CD4-positive, alpha-beta T cell treated with Interleukin-17A for 1 hour (primary cell): ENCODE data around the gene SLC37A3.

Experiments used
- DNase-seq: peaks from one replicate; pipeline ENCODE4 v3.0.0-alpha.2; 2020

The SLC37A3 gene

GRCh38 chr7:140308060-140308459 is 90.3 kb downstream of the SLC37A3 start:
- no peak for DNase-seq

- peak; percentile 74 for DNase-seq
Measured at GRCh38 chr7:140304191-140304799, 94.0 kb downstream of the SLC37A3 start.

- no peak for DNase-seq
Measured at GRCh38 chr7:140300243-140301136, 97.8 kb downstream of the SLC37A3 start.

DNA sequence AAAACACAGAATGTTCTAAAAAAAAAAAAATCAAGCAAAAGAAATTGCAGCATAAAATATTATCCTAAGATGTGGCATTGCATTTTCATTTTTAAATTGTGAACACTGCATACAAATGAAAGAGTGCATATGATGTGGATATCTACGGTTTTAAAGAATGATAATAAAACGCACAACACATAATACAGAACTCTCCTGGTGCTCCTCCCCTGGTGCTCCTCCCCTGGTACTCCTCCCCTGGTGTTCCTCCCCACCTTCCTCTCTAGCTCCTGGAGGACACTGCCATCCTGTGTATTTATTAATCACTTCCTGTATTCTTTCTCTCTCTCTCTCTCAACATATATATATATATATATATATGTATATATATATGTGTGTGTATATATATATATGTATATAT is 100.1 kb downstream of the SLC37A3 start:
- DNase-seq, result no peak

DNA sequence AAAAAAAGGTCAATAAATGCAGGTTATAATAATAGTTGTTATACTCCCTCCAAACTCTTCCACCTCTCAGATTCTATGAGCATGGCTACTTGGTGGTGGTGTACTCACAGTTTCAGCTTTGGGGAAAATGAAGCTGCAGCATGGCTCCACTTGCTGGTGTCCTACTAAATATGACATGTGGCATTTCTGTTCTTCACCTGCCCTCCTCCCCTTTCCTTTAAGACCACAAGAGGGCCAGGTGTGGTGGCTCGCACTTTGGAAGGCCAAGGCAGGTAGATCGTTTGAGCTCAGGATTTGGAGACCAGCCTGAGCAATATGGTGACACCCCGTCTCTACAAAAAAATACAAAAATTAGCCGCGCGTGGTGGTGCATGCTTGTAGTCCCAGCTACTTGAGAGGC is 101.1 kb downstream of the SLC37A3 start:
- DNase-seq, result no peak

DNA sequence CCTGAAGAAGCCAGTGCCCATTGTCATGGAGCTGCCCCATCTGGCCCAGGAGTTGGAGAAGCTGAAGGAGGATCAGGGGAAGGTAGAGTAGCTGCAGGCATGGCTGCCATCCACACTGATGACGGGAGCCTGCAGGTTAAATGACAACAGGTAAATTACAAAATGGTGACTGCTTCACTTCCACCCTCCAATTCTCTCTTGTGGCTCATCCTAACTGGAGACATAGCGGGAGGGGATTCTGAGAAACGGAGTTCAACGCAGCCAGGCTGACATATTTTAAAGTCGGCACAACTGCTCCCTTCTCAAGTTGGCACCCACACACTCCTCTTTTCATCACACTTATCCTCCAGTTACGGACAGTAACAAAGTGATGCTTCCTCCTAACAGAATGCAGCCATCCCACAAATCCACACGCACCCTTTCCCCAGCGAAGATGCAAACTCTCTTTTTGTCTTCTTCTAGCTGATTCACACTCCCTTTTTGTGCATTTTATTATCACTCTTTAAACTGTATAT is 103.0 kb downstream of the SLC37A3 start:
- no peak for DNase-seq

GRCh38 chr7:140294454-140294853 is 103.9 kb downstream of the SLC37A3 start:
- DNase-seq, result no peak

DNA sequence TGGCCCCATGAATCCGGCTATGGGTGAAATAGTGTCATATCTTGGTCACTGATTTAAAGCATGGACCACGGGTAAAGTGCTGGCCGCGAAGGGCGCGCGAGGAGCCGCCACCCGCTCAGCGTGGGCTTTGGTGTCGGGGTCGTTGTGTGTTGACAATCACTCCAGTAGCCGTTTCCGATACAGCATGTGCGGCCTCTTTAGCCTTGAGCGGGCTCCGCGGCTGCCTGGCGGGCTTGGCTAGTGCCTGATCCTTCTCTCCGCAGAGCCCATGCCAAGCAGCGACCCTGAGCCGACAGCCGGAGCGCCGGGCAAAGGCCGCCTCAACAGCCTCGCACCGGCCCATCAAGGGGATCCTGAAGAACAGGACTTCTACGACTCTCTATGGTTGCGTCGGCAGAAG is 105.9 kb downstream of the SLC37A3 start:
- no peak for DNase-seq

DNA sequence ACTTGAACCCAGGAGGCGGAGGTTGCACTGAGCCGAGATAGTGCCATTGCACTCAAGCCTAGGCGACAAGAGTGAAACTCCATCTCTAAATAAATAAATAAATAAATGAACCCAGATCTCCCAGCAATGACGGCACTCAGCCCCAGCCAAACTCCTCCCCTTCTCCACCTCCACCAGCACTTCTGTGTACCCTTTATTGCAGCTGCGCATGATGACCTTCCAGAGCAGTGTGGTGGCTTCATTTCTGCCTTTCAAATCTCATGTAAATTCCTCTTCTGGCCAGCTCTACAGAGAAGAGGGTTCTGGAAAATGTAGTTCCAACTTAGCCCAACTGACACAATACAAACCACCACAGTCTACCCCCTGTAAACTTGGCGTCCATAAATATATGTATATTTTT is 108.5 kb downstream of the SLC37A3 start:
- no peak for DNase-seq

GRCh38 chr7:140287988-140288387 is 110.3 kb downstream of the SLC37A3 start:
- DNase-seq, result no peak

- no peak for DNase-seq
Measured at GRCh38 chr7:140285938-140286337, 112.4 kb downstream of the SLC37A3 start.

DNA sequence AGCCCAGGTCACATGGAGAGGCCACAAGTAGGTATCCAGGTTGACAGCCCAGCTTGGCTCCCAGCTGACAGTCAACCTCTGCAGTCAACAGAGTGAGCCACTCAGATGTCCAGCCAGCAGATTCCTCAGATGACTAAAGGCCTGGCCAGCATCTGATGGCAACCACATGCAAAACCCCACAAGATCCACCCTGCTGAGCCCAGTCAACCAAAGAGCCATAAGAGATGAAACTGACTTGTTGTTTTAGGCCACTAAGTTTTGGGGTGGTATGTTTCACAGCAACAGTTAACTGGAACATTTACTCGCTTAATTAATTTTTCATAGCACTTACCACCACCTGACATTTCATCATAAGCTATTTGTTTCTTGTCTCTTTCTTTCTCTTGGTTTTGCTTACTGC is 114.3 kb downstream of the SLC37A3 start:
- DNase-seq, result no peak
